SU-DHL-6 (cell line): Measurements from ENCODE around the gene MCTP1.

Source experiments
- H2AFZ ChIP-seq: fragments of 200-600 bp; sonication (generic); 2 replicates; pipeline ENCODE4 v1.6.1; 2014; ENCODE audit warnings: low read depth, mild to moderate bottlenecking, moderate library complexity, mixed read lengths, antibody characterized with exemption, low read length; ENCODE audit not compliant: severe bottlenecking
- H3F3A ChIP-seq: fragments of 200-600 bp; shearing (Covaris generic); 2 replicates; pipeline ENCODE4 v1.6.0; 2016; ENCODE audit warnings: antibody characterized with exemption, mild to moderate bottlenecking; ENCODE audit not compliant: insufficient read depth
- H3K27ac ChIP-seq: fragments of 200-600 bp; sonication (generic); 2 replicates; pipeline ENCODE4 v1.5.1; 2016; ENCODE audit warnings: low read depth, mild to moderate bottlenecking, low read length, moderate library complexity, mixed read lengths
- H3K27me3 ChIP-seq: fragments of 200-600 bp; sonication (generic), shearing (Covaris generic); 2 replicates; pipeline ENCODE4 v1.6.0; 2014; ENCODE audit warnings: mild to moderate bottlenecking, low read length
- H3K36me3 ChIP-seq: fragments of 200-600 bp; sonication (generic); 2 replicates; pipeline ENCODE4 v1.6.1; 2014; ENCODE audit warnings: mild to moderate bottlenecking, low read length, mixed read lengths
- H3K4me2 ChIP-seq: fragments of 300-600, 200-600 bp; shearing (Covaris generic), sonication (generic); 2 replicates; pipeline ENCODE4 v1.6.0; 2014; ENCODE audit warnings: low read length, low read depth, mild to moderate bottlenecking; ENCODE audit not compliant: poor library complexity, severe bottlenecking
- H3K4me3 ChIP-seq: fragments of 200-600 bp; sonication (generic); 2 replicates; pipeline ENCODE4 v1.5.1; 2014; ENCODE audit warnings: antibody characterized with exemption, low read length, mild to moderate bottlenecking, mixed read lengths; ENCODE audit not compliant: insufficient read depth, poor library complexity, severe bottlenecking
- H3K79me2 ChIP-seq: fragments of 200-600 bp; sonication (generic); 2 replicates; pipeline ENCODE4 v1.6.1; 2014; ENCODE audit warnings: mild to moderate bottlenecking, low read length, moderate library complexity; ENCODE audit not compliant: insufficient read depth
- H3K9ac ChIP-seq: fragments of 200-600 bp; sonication (generic); 2 replicates; pipeline ENCODE4 v1.7.0; 2014; ENCODE audit warnings: mild to moderate bottlenecking, low read length
- H3K9me2 ChIP-seq: fragments of 200-600 bp; sonication (generic); replicated peaks from 2 replicates; pipeline ENCODE4 v1.6.1; 2014; ENCODE audit warnings: low read length; ENCODE audit not compliant: insufficient read depth
- H3K9me3 ChIP-seq: fragments of 200-600 bp; sonication (generic); 2 replicates; pipeline ENCODE4 v1.6.1; 2014; ENCODE audit warnings: low read length, mixed read lengths; ENCODE audit not compliant: insufficient read depth
- H4K20me1 ChIP-seq: fragments of 200-600 bp; sonication (generic); 2 replicates; pipeline ENCODE4 v1.6.1; 2014; ENCODE audit warnings: low read depth, mild to moderate bottlenecking, antibody characterized with exemption, low read length, moderate library complexity, mixed read lengths
- EZH2phosphoT487 ChIP-seq: fragments of 200-600 bp; sonication (generic), shearing (Covaris generic); conservative IDR thresholded peaks from 2 replicates; pipeline ENCODE4 v1.6.1; 2018; ENCODE audit warnings: mild to moderate bottlenecking, antibody characterized with exemption, low read length, moderate library complexity, mixed read lengths
- TF ChIP-seq, protein P1 (sequence below): fragments of 200-600 bp; sonication (generic); IDR thresholded peaks from one replicate; pipeline ENCODE4 v1.5.1; 2017; ENCODE audit warnings: antibody characterized with exemption, mild to moderate bottlenecking, low read length, moderate library complexity; ENCODE audit not compliant: insufficient read depth, poor library complexity, severe bottlenecking

The MCTP1 gene

DNA sequence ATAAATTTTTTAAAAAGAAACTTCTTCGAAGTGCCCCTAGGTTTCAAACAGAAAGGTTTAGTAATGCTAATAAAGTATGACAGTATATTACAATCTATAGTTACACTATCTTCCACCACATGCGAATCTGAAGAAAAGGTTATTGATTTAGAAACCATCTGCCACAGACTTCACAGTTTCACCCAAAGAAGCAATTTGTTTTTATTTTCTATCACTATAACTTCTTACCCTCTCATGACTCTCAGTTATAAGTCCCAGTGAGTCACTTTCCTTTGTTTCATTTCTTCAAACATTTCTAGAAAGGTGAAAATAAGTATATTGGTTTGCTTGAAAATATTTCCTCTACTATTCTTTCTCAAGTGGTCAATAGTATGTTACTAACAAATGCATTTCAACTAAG is 93.6 kb downstream of the MCTP1 start:
- Histone ChIP-seq H3F3A (no peaks in the 10 kb centered on the region), H3K9me3 (no peaks in the 10 kb centered on the region), H2AFZ (no peak overlapping the region), H3K9ac (no peak overlapping the region), H3K9me2 (no peaks in the 10 kb centered on the region), H3K27ac (no peak overlapping the region), H3K4me2 (no peak overlapping the region), H3K4me3 (no peak overlapping the region), H3K79me2 (no peaks in the 10 kb centered on the region), H3K36me3 (no peaks in the 10 kb centered on the region), H4K20me1 (no peaks in the 10 kb centered on the region), H3K27me3 (no peaks in the 10 kb centered on the region)
- TF ChIP-seq, protein P1, sequence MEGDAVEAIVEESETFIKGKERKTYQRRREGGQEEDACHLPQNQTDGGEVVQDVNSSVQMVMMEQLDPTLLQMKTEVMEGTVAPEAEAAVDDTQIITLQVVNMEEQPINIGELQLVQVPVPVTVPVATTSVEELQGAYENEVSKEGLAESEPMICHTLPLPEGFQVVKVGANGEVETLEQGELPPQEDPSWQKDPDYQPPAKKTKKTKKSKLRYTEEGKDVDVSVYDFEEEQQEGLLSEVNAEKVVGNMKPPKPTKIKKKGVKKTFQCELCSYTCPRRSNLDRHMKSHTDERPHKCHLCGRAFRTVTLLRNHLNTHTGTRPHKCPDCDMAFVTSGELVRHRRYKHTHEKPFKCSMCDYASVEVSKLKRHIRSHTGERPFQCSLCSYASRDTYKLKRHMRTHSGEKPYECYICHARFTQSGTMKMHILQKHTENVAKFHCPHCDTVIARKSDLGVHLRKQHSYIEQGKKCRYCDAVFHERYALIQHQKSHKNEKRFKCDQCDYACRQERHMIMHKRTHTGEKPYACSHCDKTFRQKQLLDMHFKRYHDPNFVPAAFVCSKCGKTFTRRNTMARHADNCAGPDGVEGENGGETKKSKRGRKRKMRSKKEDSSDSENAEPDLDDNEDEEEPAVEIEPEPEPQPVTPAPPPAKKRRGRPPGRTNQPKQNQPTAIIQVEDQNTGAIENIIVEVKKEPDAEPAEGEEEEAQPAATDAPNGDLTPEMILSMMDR, result no peak
- no peak for TF ChIP-seq EZH2phosphoT487

DNA sequence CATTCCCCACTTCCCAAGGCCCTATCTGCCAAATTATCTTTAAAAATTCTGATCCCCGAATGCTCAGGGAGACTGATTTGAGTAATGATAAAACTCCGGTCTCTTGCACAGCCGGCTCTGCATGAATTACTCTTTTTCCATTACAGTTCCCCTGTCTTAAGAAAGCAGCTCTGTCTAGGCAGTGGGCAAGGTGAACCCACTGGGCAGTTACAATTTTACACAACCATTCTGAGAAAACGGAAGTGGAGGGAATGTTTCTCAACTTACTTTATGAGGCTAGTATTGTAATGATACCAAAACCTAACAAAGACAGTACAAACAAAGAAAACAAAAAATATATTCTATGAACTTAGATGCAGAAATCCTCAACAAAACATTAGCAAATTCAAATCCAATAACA is 100.0 kb downstream of the MCTP1 start:
- TF ChIP-seq, protein P1, result no peak
- no peak for TF ChIP-seq EZH2phosphoT487

DNA sequence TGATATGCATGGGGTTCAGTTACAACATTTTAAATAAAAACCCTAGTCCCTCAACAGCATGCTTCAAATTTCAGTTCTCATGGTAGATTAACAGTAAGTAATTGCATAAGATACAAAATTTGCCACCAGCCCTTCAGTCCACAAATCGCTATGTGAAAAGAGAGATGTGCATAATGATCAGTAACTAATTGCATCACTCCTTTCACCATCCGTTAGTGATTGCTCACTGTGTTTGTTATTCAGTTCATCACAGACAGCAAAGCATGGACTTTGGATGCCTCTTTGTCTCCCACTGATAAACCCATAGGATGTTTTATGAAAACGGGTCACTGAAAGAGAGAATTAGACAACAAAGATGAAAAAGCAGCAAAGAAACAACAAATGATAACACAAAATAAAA is 103.2 kb downstream of the MCTP1 start:
- no peaks in the 10 kb centered on the region for H3K9me2 ChIP-seq
- no peaks in the 10 kb centered on the region for H3F3A ChIP-seq
- H3K9me3 ChIP-seq, result no peaks in the 10 kb centered on the region
- H3K9ac ChIP-seq, result no peak overlapping the region
- H3K27me3 ChIP-seq, result no peaks in the 10 kb centered on the region
- H2AFZ ChIP-seq, result no peak overlapping the region
- no peaks in the 10 kb centered on the region for H3K36me3 ChIP-seq
- TF ChIP-seq, protein P1, result no peak
- TF ChIP-seq EZH2phosphoT487, result no peak
- no peaks in the 10 kb centered on the region for H4K20me1 ChIP-seq
- no peak overlapping the region for H3K4me2 ChIP-seq
- no peak overlapping the region for H3K4me3 ChIP-seq
- no peaks in the 10 kb centered on the region for H3K79me2 ChIP-seq
- H3K27ac ChIP-seq, result no peak overlapping the region

More for the DNA sequence above, 100.0 kb downstream of the MCTP1 start:
- H3K27me3 ChIP-seq, result no peaks in the 10 kb centered on the region
- no peaks in the 10 kb centered on the region for H3K9me3 ChIP-seq
- no peak overlapping the region for H3K9ac ChIP-seq
- H4K20me1 ChIP-seq, result no peaks in the 10 kb centered on the region
- H3K27ac ChIP-seq, result no peak overlapping the region
- no peak overlapping the region for H2AFZ ChIP-seq
- no peaks in the 10 kb centered on the region for H3K9me2 ChIP-seq
- H3K36me3 ChIP-seq, result no peaks in the 10 kb centered on the region
- H3K79me2 ChIP-seq, result no peaks in the 10 kb centered on the region
- no peak overlapping the region for H3K4me3 ChIP-seq
- no peaks in the 10 kb centered on the region for H3F3A ChIP-seq
- no peak overlapping the region for H3K4me2 ChIP-seq
